ENCODE results near the gene ETV3L.
"Not testable (repeated sequence)": the region's sequence is repeated elsewhere in the genome, so short reads cannot be mapped to it uniquely, and the experiment has no call there.

Gene ETV3L

GRCh38 chr1:157069601-157070000 is 30.0 kb downstream of the ETV3L start:
- DNase-seq = no peak

GRCh38 chr1:157059241-157059640 is 40.4 kb downstream of the ETV3L start:
- DNase-seq = not testable (repeated sequence)

- no peak for DNase-seq
These were observed 43.3 kb downstream of the ETV3L start for GRCh38 chr1:157056269-157056668.

- DNase-seq = not testable (repeated sequence)
These were observed 43.9 kb downstream of the ETV3L start for GRCh38 chr1:157055729-157056128.

GRCh38 chr1:157050836-157051235 is 48.8 kb downstream of the ETV3L start:
- no peak for DNase-seq

- DNase-seq = no peak
These were observed 52.6 kb downstream of the ETV3L start for GRCh38 chr1:157047062-157047410.

GRCh38 chr1:157045250-157046218 is 54.1 kb downstream of the ETV3L start, which contains the start of gene ARHGEF11:
Gene ARHGEF11, minus strand, starts transcription at chr1:157045742. Its CDS starts 1,412 bp downstream, at chr1:157044330.
- DNase-seq = no peak

- no peak for DNase-seq
These were observed 55.3 kb downstream of the ETV3L start for GRCh38 chr1:157044326-157044725.

GRCh38 chr1:157043685-157044084 is 55.9 kb downstream of the ETV3L start:
- no peak for DNase-seq

GRCh38 chr1:157042846-157043245 is 56.8 kb downstream of the ETV3L start:
- DNase-seq = no peak

Measured in CD4-positive, alpha-beta T cell treated with Interleukin-17A for 1 hour (primary cell).